Heart left ventricle (tissue), 13 donors: Measurements from ENCODE around the gene RGL3.

Experiments used
- POLR2A ChIP-seq, 2 donors: fragments of 450-650 bp; IDR thresholded peaks; one replicate each; pipeline ENCODE4 v1.6.1; 2017; ENCODE audit warnings: antibody characterized with exemption in 2 of 2, mild to moderate bottlenecking in 2 of 2, moderate library complexity in 2 of 2
- TF ChIP-seq, protein P1 (sequence below), 12 donors: fragments of 200-600 bp; sonication (generic) in 4 of 12; IDR thresholded peaks; one replicate each; pipeline versions ENCODE4 v1.5.0 to v1.8.0; 2018 to 2022; ENCODE audit warnings: antibody characterized with exemption in 12 of 12, mild to moderate bottlenecking in 5 of 12
- donor health status: ischemic (EF 13 %, LVEDD 7.1; RV severe dilation, severe dysfunction).
- donor health status: DM: no; HTN: yes; CAD: no.
- donor health status: DM: no; HTN: no; CAD: no.
- donor health status: ischemic (EF 25% LVEDD 6.9; RV normal size, moderate dysfunction).
- donor health status: ischemic (EF 25% LVEDD 5.7; RV mildly dilated, moderate dysfunction).
- donor health status: ischemic (EF 35%, LVEDD 5.7; RV mildly dilated, moderate dysfunction).
- donor health status: nonischemic (EF 11% LVEDD 7.7; RV severe dilation, severe dysfunction).
- donor health status: DM: yes; HTN: yes; CAD: no.
- donor health status: PGD.
- donor health status: ischemic (EF 29% LVEDD 5.4; RV normal size, mild dysfunction).
- donor health status: nonischemic (EF 23%, LVEDD 6.1; RV moderate dilation, normal function).

DNA sequence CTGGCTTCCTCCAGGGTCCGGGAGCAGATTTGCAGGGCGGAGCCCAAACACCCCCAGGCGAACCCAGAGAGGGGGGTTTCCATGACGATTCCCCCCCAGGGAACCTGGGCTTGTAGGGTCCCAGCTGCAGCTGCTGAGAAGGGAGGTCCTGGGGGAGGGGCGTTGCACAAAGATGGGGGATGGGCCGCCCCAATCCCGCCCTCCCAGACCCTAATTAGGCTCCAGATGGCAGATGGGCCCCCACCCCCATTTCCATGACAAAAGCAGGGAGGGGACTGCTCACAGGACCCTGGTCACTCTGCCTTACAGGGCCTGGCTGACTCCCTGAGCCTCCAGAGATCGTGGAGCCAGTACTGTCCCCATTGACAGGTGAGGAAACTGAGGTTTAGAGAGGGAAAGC, 46.5 kb upstream of the RGL3 start:
- TF ChIP-seq, protein P1, sequence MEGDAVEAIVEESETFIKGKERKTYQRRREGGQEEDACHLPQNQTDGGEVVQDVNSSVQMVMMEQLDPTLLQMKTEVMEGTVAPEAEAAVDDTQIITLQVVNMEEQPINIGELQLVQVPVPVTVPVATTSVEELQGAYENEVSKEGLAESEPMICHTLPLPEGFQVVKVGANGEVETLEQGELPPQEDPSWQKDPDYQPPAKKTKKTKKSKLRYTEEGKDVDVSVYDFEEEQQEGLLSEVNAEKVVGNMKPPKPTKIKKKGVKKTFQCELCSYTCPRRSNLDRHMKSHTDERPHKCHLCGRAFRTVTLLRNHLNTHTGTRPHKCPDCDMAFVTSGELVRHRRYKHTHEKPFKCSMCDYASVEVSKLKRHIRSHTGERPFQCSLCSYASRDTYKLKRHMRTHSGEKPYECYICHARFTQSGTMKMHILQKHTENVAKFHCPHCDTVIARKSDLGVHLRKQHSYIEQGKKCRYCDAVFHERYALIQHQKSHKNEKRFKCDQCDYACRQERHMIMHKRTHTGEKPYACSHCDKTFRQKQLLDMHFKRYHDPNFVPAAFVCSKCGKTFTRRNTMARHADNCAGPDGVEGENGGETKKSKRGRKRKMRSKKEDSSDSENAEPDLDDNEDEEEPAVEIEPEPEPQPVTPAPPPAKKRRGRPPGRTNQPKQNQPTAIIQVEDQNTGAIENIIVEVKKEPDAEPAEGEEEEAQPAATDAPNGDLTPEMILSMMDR (IDR thresholded peaks at IDR 0.05), result no peak
- no peak for TF ChIP-seq POLR2A (IDR thresholded peaks at IDR 0.05)
